ENCODE data around the gene SRMS.

The SRMS gene

DNA sequence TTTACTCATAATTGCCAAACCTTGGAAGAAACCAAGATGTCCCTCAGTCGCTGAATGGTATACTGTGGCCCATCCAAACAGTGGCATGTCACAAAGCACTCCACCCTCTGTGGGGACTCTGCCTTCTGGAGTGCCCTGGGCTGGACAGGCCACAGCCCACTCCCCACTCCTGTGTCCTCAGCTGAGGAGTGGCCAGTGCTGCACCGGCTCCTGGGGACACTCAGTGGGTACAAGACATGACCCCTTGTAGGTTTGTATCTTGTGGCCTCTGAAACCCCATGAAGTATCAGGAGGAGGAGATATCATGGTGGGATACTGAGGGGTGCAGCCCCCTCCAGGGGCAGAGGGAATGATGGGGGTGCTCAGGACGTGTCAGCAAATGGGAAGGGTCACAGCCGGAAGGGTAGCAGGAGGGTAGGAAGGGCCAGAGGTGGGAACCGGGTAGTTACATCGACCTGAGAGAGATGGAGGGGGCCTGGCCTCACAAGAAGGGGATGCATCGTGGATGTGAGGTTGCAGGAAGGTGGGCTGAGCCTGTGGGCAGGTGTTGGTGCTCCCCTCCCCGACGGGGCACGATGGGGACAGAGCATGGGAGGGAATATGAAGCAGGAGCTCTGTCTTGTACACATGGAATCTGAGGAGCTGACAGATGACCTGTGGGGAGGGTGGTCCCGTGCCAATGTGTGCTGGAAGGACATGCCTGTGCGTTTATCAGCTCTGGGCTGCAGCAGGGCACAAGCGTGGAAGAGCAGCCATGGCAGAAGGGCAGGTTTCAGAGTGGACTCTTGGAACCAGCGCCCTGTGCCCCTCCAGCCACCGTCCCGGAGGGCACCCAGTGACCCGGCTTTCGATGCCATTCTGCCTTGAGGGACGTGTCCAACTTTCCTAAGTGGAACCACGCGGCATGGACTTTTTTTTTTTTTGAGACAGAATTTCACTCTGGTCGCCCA lies 38.3 kb upstream of the SRMS start:
- DNase-seq (no peak), ATAC-seq (no peak)
- H3K27ac Mint-ChIP-seq, result no peak overlapping the region
- H3K9me3 Mint-ChIP-seq, result no peaks in the 10 kb centered on the region
- H3K4me1 Mint-ChIP-seq, result peaks cover 22% of the 10 kb centered on the region
- peaks cover 8% of the 10 kb centered on the region for H3K27me3 Mint-ChIP-seq
- no peak overlapping the region for H3K4me3 Mint-ChIP-seq

- Mint-ChIP-seq H3K27ac (no peak overlapping the region), H3K9me3 (no peaks in the 10 kb centered on the region), H3K4me1 (peaks cover 17% of the 10 kb centered on the region), H3K27me3 (peaks cover 31% of the 10 kb centered on the region), H3K4me3 (no peak overlapping the region)
- ATAC-seq (no peak), DNase-seq (no peak)
Observed at GRCh38 chr20:63582382-63583063, 35.0 kb upstream of the SRMS start.

DNA sequence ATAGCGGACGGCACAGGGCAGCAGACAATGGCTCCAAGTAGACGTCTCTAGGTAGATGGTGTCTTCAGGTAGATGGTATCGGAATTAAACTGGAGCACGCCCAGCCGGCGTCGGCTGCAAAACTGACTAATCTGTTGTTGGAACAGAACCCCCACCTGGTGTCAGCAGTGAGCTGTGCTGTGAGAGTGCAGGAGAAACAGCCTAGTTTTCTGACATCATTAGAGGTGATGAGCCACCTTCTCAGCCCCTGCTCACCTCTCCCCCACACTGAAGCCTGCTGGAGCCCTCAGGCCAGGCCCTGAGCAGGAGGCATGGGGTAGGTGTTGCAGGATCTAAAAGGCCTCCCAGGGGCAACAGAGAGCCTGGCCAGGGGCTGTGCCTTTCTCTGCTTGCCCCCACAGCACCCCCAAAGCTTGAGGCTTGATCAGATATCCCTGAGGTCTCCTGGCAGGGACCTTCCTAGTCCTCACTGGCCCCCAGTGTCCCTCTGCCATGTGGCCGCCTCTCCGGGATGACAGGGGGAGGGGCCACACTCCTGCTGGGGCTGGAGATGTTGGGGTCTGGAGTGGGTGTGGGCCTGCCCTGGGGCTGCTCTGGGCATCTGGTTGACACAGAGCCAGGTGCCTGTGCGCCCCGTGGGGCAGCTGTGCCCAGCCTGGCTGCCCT lies 33.4 kb upstream of the SRMS start:
- no peak overlapping the region for H3K27ac Mint-ChIP-seq
- peak; percentile 98 for ATAC-seq

GRCh38 chr20:63579017-63579694 lies 31.6 kb upstream of the SRMS start:
- no peaks in the 10 kb centered on the region for H3K9me3 Mint-ChIP-seq
- DNase-seq, result no peak
- H3K27ac Mint-ChIP-seq, result no peak overlapping the region
- peaks cover 41% of the 10 kb centered on the region for H3K27me3 Mint-ChIP-seq
- no peak overlapping the region for H3K4me3 Mint-ChIP-seq
- peaks cover 12% of the 10 kb centered on the region for H3K4me1 Mint-ChIP-seq
- ATAC-seq, result no peak

More for the DNA sequence above, 33.4 kb upstream of the SRMS start:
- Mint-ChIP-seq H3K9me3 (no peaks in the 10 kb centered on the region), H3K27me3 (peaks cover 40% of the 10 kb centered on the region), H3K4me3 (no peak overlapping the region), H3K4me1 (peaks cover 12% of the 10 kb centered on the region)
- DNase-seq, result peak; percentile 61 to 73

- peaks cover 41% of the 10 kb centered on the region for H3K27me3 Mint-ChIP-seq
- H3K4me3 Mint-ChIP-seq, result no peak overlapping the region
- H3K4me1 Mint-ChIP-seq, result peaks cover 15% of the 10 kb centered on the region
- H3K9me3 Mint-ChIP-seq, result no peaks in the 10 kb centered on the region
- no peak overlapping the region for H3K27ac Mint-ChIP-seq
- ATAC-seq (no peak), DNase-seq (peak in 1 of 2 donors; percentile 22)
Observed at GRCh38 chr20:63578224-63579016, 30.9 kb upstream of the SRMS start.

GRCh38 chr20:63577317-63577894 lies 29.9 kb upstream of the SRMS start:
- Mint-ChIP-seq H3K27ac (no peak overlapping the region), H3K9me3 (no peaks in the 10 kb centered on the region), H3K27me3 (peaks cover 41% of the 10 kb centered on the region), H3K4me1 (peaks cover 17% of the 10 kb centered on the region), H3K4me3 (no peak overlapping the region)
- no peak for DNase-seq
- no peak for ATAC-seq

DNA sequence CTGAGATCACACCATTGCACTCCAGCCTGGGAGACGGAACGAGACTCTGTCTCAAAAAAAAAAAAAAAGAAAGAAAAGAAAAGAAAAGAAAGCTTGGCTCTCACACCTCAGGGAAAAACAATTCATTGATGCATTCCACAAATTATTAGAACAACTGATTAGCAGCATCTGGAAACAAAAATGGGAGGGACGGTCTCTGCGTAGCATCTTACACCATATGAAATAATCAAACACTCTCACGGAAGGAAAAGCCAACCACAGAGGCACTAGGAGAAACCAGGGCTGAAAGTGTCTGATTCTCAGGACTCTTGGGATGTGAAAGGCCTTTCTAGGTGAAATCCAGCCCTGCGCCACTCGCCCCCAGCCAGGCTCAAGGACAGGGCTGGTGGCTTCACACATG lies 28.8 kb upstream of the SRMS start:
- peaks cover 16% of the 10 kb centered on the region for H3K4me1 Mint-ChIP-seq
- H3K4me3 Mint-ChIP-seq, result no peak overlapping the region
- peaks cover 41% of the 10 kb centered on the region for H3K27me3 Mint-ChIP-seq
- ATAC-seq (no peak), DNase-seq (no peak)
- no peaks in the 10 kb centered on the region for H3K9me3 Mint-ChIP-seq
- no peak overlapping the region for H3K27ac Mint-ChIP-seq

DNA sequence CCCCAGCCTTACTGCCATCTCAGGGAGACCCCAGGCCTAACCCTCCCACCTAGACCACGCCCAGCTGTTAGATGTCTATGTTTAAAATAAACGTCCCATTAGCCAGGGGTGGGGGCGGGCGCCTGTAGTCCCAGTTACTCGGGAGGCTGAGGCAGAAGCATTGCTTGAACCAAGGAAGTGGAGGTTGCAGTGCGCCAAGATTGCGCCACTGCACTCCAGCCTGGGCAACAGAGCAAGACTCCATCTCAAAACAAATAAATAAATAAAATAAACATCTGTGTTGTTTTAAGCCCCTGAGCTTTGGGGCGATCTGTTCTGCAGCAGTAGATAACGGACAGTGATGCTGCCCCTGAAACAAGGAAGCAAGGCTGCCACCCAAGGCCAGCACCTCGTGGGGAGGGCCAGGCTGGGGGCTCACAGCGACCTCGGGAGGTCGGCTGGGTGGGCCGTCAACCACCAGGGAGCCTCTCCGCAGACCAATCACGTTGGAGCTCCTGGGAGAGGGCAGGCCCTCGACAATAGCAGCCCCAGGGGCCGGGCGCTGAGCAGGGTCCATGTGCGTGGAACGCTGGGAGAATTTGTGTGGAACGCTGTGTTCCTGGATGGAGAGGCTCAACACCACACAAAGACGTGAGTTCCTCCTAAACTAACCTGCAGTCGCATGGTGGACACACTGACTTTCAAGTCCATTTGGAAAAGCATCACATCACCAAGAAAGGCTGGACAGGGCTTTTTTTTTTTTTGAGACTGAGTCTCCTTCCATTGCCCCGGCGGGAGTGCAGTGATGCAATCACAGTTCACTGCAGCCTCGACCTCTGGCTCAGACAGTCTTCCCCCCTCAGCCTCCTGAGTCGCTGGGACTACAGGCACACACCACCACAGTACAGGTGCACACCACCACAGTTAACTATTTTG lies 27.5 kb upstream of the SRMS start:
- Mint-ChIP-seq H3K27ac (no peak overlapping the region), H3K27me3 (peaks cover 34% of the 10 kb centered on the region), H3K9me3 (no peaks in the 10 kb centered on the region), H3K4me1 (peaks cover 8% of the 10 kb centered on the region), H3K4me3 (peak overlapping the region; percentile 70 to 79)
- ATAC-seq (no peak), DNase-seq (no peak)

GRCh38 chr20:63574156-63574828 lies 26.7 kb upstream of the SRMS start, which contains the start of gene HELZ2:
Gene HELZ2, minus strand, starts transcription at chr20:63574239. Its CDS starts 1,854 bp downstream, at chr20:63572385.
- peak; percentile 85 for ATAC-seq
- H3K27ac Mint-ChIP-seq, result peak within 1 kb of the TSS; percentile 79 to 96
- H3K9me3 Mint-ChIP-seq, result no peaks in the 10 kb centered on the region
- peaks cover 39% of the 10 kb centered on the region for H3K27me3 Mint-ChIP-seq
- H3K4me1 Mint-ChIP-seq, result peaks cover 16% of the 10 kb centered on the region
- peak within 1 kb of the TSS; percentile 79 to 92 for H3K4me3 Mint-ChIP-seq
- DNase-seq, result peak; percentile 49 to 62

DNA sequence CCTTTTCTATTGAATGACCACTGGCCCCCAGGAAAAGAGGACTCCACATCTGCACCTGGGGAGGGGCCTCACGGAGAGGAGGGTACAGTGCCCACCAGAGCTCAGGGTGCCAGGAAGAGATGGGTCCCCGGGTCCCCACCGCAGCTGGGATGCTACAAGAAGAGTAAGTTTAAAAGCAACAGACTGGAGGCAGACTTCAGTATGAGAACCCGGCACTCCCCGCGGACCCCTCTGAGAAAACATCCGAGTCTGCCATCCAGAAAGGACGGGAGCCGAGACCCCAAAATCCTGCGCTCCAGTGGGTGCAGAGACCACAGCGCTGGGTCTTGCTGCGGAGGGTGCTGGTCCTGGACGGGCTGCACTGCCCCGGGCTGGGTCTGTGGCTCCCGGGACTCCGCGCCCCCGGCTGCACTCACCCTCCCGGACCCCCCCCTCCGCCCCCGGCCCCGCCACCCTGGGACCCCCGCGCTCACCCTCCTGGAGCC lies 26.1 kb upstream of the SRMS start:
- Mint-ChIP-seq H3K27ac (peak overlapping the region; percentile 79 to 96), H3K4me3 (peak overlapping the region; percentile 79 to 92), H3K9me3 (no peaks in the 10 kb centered on the region), H3K4me1 (peaks cover 22% of the 10 kb centered on the region), H3K27me3 (peaks cover 38% of the 10 kb centered on the region)
- ATAC-seq (peak; percentile 39), DNase-seq (no peak)

DNA sequence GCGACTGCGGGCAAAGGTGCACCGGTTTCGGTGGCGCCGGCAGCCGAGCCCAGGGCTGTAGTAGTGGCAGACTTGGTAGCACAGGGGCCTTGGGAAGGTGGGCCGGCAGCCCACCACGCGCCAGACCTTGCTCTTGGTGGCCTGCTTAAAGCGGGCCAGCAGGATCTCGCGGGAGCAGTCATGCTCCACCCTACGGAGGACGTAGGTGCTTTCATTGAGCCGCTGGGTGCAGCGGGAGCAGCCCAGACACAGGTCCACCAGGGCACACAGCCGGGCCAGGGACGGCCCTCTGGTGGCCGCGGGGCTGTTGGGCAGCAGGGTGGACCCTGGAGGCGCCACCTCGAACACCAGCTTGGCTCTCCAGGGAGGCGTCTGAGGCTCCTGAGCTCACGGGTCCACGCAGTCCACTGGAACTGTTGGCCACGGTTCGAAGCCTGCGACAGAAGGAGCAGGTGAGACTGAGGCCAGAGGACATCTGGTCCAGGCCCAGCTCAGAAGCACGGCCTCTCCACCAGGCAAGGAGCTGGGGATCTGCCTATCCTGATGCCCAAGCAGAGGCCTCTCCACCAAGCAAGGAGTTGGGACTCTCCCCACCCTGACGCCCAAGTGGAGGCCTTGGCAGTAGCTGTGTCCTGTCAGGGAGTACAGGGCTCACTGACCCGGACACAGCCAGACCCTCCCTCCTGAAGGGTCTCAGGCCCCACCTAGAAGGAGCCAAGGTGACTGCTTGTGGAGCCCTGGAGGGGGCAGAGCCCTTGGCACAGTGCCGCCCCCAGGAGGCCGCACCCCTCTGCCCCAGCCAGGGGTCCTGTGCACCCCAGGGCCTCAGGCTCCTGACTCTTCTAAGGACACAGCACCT lies 25.5 kb upstream of the SRMS start:
- ATAC-seq, result peak; percentile 18
- Mint-ChIP-seq H3K9me3 (no peaks in the 10 kb centered on the region), H3K4me1 (peaks cover 29% of the 10 kb centered on the region), H3K27ac (peak overlapping the region; percentile 79 to 96), H3K4me3 (peak overlapping the region; percentile 79 to 92), H3K27me3 (peaks cover 35% of the 10 kb centered on the region)
- DNase-seq, result no peak

All from stimulated activated naive CD8-positive, alpha-beta T cell treated with anti-CD3 and anti-CD28 coated beads, Interleukin-15, amount 100 ng/mL, for 72 hours (primary cell).